NCI-H460 (cell line): ENCODE results near the gene PCMTD2. TPM values are rescaled to one million over a fixed set of nuclear protein-coding genes. Genes with fewer than 3 reads are reported as not detected.
"Not testable (repeated sequence)": the region's sequence is repeated elsewhere in the genome, so short reads cannot be mapped to it uniquely, and the experiment has no call there.

Experiments
- DNase-seq: peaks from one replicate; pipeline ENCODE4 v3.0.0-alpha.2; 2016; ENCODE audit warnings: low read depth; ENCODE audit errors: extremely low read depth
- total RNA-seq: library from RNA; depleted of rRNA; stranded (reverse); fragments of >200 nt; shearing (Covaris generic); gene quantifications from 2 replicates; pipeline ENCODE4 v1.2.3, GENCODE V29; 2014

The PCMTD2 gene
- total RNA-seq, 1 experiment from 2014 or later, result 45.1 TPM

- DNase-seq, result no peak
Measured at GRCh38 chr20:64223526-64224067, 32.0 kb upstream of the PCMTD2 start.

DNA sequence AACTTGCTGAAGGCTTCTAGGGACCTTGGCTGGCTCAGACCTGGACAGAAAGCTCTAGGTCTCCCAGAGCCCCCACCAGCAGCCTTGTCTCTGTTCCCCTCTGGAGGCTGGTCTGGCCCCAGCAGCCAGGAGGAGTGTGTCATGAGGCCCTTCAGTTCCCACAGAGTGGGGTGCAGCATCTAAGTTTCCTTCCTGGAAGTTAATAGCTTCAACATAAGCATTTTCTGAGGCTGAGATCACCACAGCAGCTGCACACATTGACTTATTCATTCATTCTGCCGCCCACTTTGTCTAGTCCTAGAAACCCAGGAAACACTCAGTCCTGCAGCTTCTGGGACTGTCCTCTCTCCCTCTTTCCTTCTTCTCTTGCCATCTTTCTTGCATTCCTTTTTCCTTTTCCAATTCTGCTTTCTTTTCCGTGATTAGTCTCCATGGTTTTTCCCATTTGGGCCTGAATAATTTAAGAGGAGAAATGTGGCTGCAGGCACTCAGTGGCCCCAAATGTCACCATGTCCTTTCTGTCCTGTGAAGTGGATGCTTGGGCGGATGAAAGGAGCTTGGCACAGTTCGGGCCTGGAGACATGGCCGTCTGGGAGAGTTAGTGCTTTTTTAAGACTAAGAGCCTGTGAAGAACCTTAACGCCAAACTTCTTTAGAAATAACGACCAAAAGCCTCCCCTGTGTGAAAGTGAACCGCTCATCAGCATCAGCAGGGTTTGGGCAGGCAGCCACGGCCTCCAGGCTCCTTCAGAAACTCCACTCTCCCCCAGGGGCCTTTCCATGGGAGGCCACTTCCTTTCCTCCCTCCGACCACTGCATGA lies 31.0 kb upstream of the PCMTD2 start:
- no peak for DNase-seq

DNA sequence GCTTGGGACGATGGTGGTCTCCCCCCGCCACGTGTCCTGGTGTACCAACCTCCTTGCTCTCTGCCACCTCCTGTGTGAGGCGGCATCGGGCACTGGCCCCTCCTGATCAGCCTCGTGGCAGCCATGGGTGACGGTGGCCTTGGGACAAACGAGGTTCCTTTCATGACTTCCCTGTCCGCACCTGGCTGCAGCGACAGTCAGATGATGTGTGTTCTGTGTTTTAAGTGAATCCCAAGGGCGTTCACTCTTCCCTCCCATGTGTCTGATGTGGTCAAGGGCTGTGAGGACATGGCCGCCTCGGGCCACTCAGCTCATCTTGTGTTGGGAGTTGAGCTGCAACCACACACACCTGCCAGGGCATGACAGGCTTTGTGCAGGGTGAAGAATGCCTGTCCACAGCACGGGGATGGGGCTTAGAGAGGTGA lies 30.4 kb upstream of the PCMTD2 start:
- DNase-seq, result no peak

- no peak for DNase-seq
Measured at GRCh38 chr20:64225828-64226598, 29.5 kb upstream of the PCMTD2 start.

DNA sequence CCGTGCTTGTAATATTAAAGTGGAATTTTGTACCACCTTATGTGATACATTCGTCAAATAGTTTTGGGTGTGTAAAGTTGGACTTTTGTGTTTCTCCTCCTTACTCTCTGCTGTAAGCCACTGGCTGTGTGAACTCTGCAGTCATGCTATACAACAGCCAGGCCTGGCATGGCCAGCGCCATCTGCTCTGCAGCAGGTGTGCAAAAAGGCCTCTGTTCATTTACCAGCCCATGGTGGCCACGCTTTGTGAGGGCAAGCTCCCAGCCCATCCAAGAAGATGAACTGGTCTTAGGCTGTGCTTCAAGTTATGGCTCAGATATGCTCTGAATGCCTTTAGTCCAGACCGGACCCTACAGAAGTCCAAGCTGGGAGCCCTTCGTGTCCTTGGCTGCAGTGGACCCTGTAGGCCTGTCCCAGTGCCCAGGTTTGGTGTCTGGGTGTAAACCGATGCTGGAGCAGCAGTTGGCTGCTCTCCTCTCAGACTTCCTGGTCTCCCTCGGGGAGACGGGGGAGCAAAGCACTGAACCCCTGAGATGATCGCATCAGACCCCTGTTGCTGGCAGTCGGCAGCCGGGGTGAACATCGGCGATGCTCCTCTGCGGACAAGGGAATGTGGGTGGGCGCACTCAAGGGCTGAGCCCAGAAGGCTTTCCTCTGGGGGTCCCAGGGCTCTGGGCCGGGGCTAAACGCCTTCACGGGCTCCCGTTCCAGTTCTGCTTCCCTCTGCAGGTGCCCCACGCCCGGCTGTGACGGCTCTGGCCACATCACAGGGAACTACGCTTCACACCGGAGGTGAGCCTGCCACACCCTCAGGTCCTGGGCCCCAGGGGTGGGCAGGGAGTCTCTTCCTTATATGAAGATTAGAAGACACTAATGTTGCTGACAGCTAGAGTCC lies 28.6 kb upstream of the PCMTD2 start:
- DNase-seq, result no peak

DNA sequence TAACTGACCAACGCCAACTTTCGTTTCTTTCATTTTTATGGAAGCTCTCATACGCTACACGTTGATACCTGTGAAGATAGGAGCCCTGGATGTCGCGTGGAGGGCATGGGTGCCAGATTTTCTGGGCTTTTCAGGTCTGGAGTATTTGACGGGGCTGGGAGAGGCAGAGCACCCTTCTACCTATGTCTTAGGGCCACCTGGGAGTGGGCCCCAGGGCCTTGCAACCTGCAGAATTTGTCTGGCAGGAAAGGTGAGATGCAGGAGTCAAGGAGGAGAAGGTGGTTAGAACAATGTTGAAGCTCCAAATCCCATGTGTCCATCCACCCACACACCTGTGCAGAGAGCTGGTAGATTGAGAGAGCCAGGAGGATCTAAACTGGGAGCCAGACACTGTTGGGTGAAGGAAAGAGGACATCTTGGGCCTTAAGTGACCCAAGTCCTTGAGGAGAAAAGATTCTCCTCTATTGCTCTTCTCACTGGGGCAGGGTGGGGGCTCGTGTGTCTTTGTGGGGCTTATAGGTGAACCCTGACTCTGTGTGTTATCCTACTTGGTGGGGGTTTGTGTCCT lies 27.4 kb upstream of the PCMTD2 start:
- no peak for DNase-seq

DNA sequence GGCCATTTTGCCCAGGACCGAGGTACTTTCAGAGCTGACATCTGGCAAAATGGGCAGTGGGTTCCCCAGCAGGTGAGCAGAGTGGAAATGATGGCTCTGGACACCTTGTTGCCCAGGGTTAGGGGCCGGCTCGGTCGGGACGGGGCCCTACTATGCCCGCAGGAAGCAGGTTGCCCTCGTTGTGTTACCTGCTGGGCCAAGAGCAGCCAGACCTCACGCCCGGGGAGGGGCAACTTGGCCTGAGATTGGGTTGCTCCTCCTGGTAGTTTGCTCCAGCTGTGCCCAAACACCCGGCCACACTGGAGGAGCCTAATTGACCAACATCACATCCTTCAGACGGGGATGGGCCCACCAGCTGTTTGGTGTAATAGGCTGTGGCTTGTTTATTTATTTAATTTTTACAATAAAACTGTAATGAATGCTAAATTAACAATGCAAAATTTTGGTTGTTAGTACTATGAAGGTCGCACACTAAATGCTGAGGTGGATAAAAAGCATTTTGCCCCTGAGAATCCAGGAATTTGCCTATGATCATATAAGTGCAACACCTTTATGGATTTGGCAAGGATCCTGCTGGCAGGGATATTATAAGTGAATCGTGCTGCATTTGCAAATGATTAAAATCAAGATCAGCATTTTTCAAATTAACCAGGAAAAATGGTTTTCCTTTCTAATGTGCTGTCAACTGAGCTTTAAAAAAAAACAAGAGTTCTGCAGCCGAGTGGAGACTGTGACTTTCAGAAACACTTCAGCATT lies 26.6 kb upstream of the PCMTD2 start:
- no peak for DNase-seq

GRCh38 chr20:64229507-64230061 lies 26.0 kb upstream of the PCMTD2 start:
- DNase-seq, result no peak

DNA sequence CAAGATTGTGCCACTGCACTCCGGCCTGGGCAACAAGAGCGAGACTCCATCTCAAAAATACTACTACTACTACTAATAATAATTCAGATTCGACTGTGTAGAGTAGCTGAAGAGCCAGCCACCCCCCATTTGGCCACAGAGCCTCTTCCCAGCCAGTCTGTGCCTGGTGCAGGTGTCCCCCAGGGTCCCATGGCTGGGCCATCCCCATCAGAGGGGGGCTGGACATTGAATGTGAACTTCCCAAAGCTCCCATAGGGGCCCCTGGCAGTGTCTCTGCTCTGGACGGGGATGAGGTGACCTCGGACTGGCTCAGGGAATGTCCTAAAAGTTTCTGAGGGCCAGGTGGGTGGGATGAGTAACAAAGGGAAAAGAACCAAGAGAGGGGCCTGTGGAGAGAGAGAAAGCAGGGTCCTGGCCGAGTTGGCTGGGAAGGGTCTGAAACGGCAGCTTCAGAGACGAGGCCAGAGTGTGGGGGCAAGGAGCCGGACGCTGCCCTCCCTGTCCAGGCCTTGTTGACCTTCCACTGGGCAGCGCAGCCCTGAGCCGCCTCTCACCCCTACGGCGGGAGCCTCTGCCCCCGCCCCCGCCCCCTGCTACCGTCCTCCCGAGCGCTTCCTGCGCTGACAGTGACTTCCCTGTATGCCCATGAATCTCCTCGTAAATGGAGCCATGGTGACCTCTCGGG lies 24.9 kb upstream of the PCMTD2 start:
- no peak for DNase-seq

DNA sequence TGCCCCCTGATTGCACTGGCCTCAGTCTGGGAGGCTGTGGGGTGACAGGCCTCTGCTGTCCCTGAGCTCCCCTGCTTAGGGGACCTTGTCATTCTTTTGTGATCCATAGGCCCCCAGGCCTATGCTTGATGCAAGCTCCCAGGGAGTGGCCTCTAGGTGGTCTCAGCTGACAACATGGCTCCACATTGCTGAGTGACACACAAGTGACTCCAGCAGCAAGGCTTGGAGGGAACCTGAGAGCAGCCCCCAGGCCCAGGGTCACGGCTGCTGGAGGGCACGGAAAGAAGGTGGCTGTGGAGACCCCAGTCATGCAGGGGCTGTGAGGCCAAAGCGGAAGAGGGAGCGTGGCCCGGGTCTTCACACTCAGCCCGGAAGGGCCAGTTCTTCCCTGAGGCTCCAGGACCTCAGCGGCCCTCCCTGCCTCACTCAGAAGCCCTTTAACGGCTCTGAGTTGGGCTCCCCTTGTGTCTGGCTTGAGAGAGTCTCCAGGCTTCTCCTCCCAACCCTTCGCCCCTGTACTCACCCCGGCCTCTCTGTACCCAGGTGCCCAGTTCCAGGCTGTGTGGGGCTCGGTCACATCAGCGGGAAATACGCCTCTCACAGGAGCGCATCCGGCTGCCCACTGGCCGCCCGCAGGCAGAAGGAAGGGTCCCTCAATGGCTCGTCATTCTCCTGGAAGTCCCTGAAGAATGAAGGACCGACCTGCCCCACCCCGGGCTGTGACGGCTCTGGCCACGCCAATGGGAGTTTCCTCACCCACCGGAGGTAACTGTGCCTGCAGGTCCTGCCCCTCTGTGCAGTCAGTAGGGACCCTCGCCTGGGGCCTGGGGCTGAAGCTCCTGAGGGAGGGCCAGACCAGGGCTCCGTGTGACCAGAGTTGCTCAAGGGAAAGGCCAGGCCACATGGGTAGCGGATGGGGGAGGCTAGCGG lies 23.7 kb upstream of the PCMTD2 start:
- no peak for DNase-seq

DNA sequence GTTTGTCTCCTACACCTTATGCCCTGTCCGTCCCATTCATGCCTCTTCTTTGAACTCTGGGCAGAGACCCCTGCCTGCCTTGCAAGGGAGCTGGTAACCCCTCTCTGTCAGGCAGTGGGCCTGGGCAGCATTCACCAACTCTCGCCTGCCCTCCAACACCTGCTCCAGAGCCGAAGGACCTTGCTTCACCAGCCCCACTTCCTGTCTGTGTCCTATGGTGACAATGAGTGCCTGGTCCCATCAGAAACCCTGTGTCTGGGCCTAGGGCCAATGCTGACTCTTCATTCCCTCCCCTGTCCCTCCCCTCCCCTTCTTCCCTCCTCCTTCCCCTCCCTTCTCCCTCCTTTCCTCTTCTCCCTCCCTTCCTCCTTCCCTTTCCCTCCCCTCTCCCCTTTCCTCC lies 22.8 kb upstream of the PCMTD2 start:
- no peak for DNase-seq

GRCh38 chr20:64233725-64234124 lies 21.8 kb upstream of the PCMTD2 start:
- DNase-seq, result no peak

GRCh38 chr20:64234291-64234791 lies 21.2 kb upstream of the PCMTD2 start:
- DNase-seq, result no peak

DNA sequence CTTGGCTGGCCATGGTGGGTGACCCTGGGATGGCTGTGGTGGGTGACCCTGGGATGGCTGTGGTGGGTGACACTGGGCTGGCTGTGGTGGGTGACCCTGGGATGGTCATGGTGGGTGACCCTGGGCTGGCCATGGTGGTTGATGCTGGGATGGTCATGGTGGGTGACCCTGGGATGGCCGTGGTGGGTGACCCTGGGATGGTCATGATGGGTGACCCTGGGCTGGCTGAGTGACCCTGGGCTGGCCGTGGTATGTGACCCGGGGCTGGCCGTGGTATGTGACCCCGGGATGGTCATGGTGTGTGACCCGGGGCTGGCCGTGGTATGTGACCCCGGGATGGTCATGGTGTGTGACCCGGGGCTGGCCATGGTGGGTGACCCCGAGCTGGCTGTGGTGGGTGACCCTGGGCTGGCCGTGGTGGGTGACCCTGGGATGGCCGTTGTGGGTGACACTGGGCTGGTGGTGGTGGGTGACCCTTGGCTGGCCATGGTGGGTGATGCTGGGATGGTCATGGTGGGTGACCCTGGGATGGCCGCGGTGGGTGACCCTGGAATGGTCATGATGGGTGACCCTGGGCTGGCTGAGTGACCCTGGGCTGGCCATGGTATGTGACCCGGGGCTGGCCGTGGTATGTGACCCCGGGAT lies 20.5 kb upstream of the PCMTD2 start:
- not testable (repeated sequence) for DNase-seq

DNA sequence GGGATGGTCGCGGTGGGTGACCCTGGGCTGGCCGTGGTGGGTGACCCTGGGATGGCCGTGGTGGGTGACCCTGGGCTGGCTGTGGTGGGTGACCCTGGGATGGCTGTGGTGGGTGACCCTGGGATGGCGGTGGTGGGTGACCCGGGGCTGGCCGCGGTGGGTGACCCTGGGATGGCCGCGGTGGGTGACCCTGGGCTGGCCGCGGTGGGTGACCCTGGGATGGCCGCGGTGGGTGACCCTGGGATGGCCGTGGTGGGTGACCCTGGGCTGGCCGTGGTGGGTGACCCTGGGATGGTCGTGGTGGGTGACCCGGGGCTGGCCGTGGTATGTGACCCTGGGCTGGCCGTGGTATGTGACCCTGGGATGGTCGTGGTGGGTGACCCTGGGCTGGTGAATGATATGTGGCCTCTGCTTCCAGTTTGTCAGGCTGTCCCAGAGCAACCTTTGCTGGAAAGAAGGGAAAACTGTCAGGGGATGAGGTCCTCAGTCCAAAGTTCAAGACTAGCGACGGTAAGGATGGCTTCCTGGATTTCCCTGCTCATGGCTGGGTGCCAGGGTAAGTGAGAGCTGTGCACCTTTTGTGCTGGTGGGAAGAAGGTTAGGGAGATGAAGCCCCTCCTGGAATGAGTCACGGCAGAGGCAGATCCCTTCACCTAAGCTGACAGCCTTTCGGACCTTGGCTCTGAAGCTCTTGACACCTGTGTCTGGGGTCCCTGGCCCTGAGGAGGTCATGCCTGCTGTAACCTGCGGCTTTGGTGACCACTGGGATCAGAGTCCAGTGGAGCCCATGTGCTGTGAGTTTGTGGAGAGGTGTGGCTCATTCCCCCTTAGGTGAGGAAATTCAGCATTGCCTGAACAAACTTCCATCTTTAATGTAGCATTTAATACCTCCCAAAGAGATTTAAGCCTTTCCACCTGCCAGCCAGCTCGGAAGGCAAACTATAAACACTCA lies 19.1 kb upstream of the PCMTD2 start:
- no peak for DNase-seq

GRCh38 chr20:64237316-64237715 lies 18.2 kb upstream of the PCMTD2 start:
- no peak for DNase-seq
